ENCODE results near the gene CNN2. TPM values are rescaled to one million over a fixed set of nuclear protein-coding genes. Genes with fewer than 3 reads are reported as not detected.

Gene CNN2
- total RNA-seq, 1 donor from 2014 or later = 314 TPM

GRCh38 chr19:1047696-1048147, 21.3 kb downstream of the CNN2 start:
- no peak for TF ChIP-seq CTCF (IDR thresholded peaks at IDR 0.05; ENCODE audit: insufficient read depth, low read length, poor library complexity, severe bottlenecking)
- Histone ChIP-seq H3K36me3 (ENCODE audit: control insufficient read depth, insufficient read depth, low read length) (no peaks in the 10 kb centered on the region), H3K27me3 (ENCODE audit: control insufficient read depth, insufficient read depth, low read length) (no peaks in the 10 kb centered on the region), H3K4me3 (ENCODE audit: low read depth, low read length) (no peak overlapping the region)
- DNase-seq (ENCODE audit: low read depth) = no peak

GRCh38 chr19:1049106-1049505, 22.7 kb downstream of the CNN2 start:
- no peak overlapping the region for H3K4me3 ChIP-seq (ENCODE audit: low read depth, low read length)
- H3K27me3 ChIP-seq (ENCODE audit: control insufficient read depth, insufficient read depth, low read length) = no peaks in the 10 kb centered on the region
- no peaks in the 10 kb centered on the region for H3K36me3 ChIP-seq (ENCODE audit: control insufficient read depth, insufficient read depth, low read length)
- TF ChIP-seq CTCF (IDR thresholded peaks at IDR 0.05; ENCODE audit: insufficient read depth, low read length, poor library complexity, severe bottlenecking) = no peak
- DNase-seq (ENCODE audit: low read depth) = no peak

- no peak for DNase-seq (ENCODE audit: low read depth)
- Histone ChIP-seq H3K36me3 (ENCODE audit: control insufficient read depth, insufficient read depth, low read length) (peaks cover under 1% of the 10 kb centered on the region), H3K27me3 (ENCODE audit: control insufficient read depth, insufficient read depth, low read length) (no peaks in the 10 kb centered on the region), H3K4me3 (ENCODE audit: low read depth, low read length) (no peak overlapping the region)
- TF ChIP-seq CTCF (IDR thresholded peaks at IDR 0.05; ENCODE audit: insufficient read depth, low read length, poor library complexity, severe bottlenecking) = no peak
These were observed 23.4 kb downstream of the CNN2 start for GRCh38 chr19:1049800-1050199.

GRCh38 chr19:1050989-1051788, 24.8 kb downstream of the CNN2 start:
- H3K36me3 ChIP-seq (ENCODE audit: control insufficient read depth, insufficient read depth, low read length) = peaks cover 1% of the 10 kb centered on the region
- TF ChIP-seq CTCF (IDR thresholded peaks at IDR 0.05; ENCODE audit: insufficient read depth, low read length, poor library complexity, severe bottlenecking) = no peak
- DNase-seq (ENCODE audit: low read depth) = no peak
- no peak overlapping the region for H3K4me3 ChIP-seq (ENCODE audit: low read depth, low read length)
- H3K27me3 ChIP-seq (ENCODE audit: control insufficient read depth, insufficient read depth, low read length) = no peaks in the 10 kb centered on the region

GRCh38 chr19:1051791-1052190, 25.4 kb downstream of the CNN2 start:
- no peak for DNase-seq (ENCODE audit: low read depth)
- no peak overlapping the region for H3K4me3 ChIP-seq (ENCODE audit: low read depth, low read length)
- TF ChIP-seq CTCF (IDR thresholded peaks at IDR 0.05; ENCODE audit: insufficient read depth, low read length, poor library complexity, severe bottlenecking) = no peak
- H3K36me3 ChIP-seq (ENCODE audit: control insufficient read depth, insufficient read depth, low read length) = peaks cover 1% of the 10 kb centered on the region
- no peaks in the 10 kb centered on the region for H3K27me3 ChIP-seq (ENCODE audit: control insufficient read depth, insufficient read depth, low read length)

Data from kidney epithelial cell (primary cell).